ENCODE data around the gene SLC8A1. TPM values are rescaled to one million over a fixed set of nuclear protein-coding genes. Genes with fewer than 3 reads are reported as not detected.

The SLC8A1 gene
- total RNA-seq, 1 experiment from 2014 or later: 1.7 TPM

- Histone ChIP-seq H3K4me1 (ENCODE audit: insufficient read depth, low read length) (no peaks in the 10 kb centered on the region), H3K18ac (ENCODE audit: insufficient read length, low read depth, low read length) (no peak overlapping the region), H3K4ac (ENCODE audit: low read depth, low read length) (no peak overlapping the region), H3K23me2 (ENCODE audit: insufficient read length, low read depth, low read length, poor library complexity, severe bottlenecking) (no peaks in the 10 kb centered on the region), H3K27me3 (ENCODE audit: insufficient read depth, low read length) (no peaks in the 10 kb centered on the region), H3K14ac (ENCODE audit: insufficient read depth, low read length) (no peak overlapping the region), H3K23ac (ENCODE audit: insufficient read length, low read depth, low read length) (no peak overlapping the region), H3K4me2 (ENCODE audit: insufficient read depth, insufficient read length, low read length) (no peak overlapping the region), H3K79me2 (ENCODE audit: insufficient read depth, low read length) (no peaks in the 10 kb centered on the region), H4K20me1 (ENCODE audit: control insufficient read depth, insufficient read depth, insufficient read length) (no peaks in the 10 kb centered on the region), H2AK5ac (ENCODE audit: insufficient read length, low read length) (no peak overlapping the region), H2BK12ac (ENCODE audit: insufficient read length, low read depth, low read length) (no peak overlapping the region), H3K27ac (ENCODE audit: insufficient read length, low read depth, low read length) (no peak overlapping the region), H3K9me3 (ENCODE audit: control insufficient read depth, low read depth, low read length) (no peaks in the 10 kb centered on the region), H2BK120ac (ENCODE audit: low read depth, low read length, poor library complexity, severe bottlenecking) (no peak overlapping the region), H2AFZ (ENCODE audit: low read length) (no peak overlapping the region), H4K8ac (replicated peaks; ENCODE audit: insufficient read length, low read depth, low read length) (no peak overlapping the region), H3K56ac (ENCODE audit: insufficient read length, low read depth, low read length) (no peak overlapping the region), H2BK15ac (ENCODE audit: low read depth, low read length) (no peak overlapping the region), H4K5ac (ENCODE audit: insufficient read length, low read depth, low read length) (no peak overlapping the region), H3K9ac (ENCODE audit: extremely low read depth, insufficient read length, low read length) (no peak overlapping the region), H3T11ph (ENCODE audit: low read length) (no peak overlapping the region), H3K79me1 (ENCODE audit: insufficient read depth, low read depth, low read length, poor library complexity, severe bottlenecking) (no peaks in the 10 kb centered on the region), H2BK20ac (ENCODE audit: low read depth, low read length, poor library complexity, severe bottlenecking) (no peak overlapping the region), H4K91ac (ENCODE audit: insufficient read length, low read depth, low read length) (no peak overlapping the region), H2BK5ac (ENCODE audit: insufficient read length, low read length) (no peak overlapping the region)
- Mint-ChIP-seq H3K36me3 (ENCODE audit: insufficient read depth in 1 of 3, low read depth in 3 of 3) (no peaks in the 10 kb centered on the region), H3K4me3 (no peak overlapping the region), H3K4me1 (peaks cover 14 to 15% of the 10 kb centered on the region in 2 experiments), H3K27ac (no peak overlapping the region), H3K9me3 (no peaks in the 10 kb centered on the region), H3K27me3 (ENCODE audit: low read depth) (no peaks in the 10 kb centered on the region)
- no peak for DNase-seq
- no CpG with 5 or more reads among the region's 3 CpGs for WGBS (ENCODE audit: extremely low coverage, insufficient read length, low lambda C conversion rate)
- no peak for TF ChIP-seq CTCF (conservative IDR thresholded peaks at IDR 0.05)
Observed at GRCh38 chr2:40127146-40127545, 324.7 kb downstream of the SLC8A1 start.

Measured in H9 (cell line).